ENCODE measurements around the gene ARNT2.

ARNT2 gene

GRCh38 chr15:80418892-80419537, 14.8 kb downstream of the ARNT2 start:
- H3K9me3 ChIP-seq (ENCODE audit: control extremely low read depth in 1 of 5, control insufficient read depth in 4 of 5, insufficient read depth in 2 of 5, low read depth in 1 of 5, low read length in 4 of 5) = no peaks in the 10 kb centered on the region
- ChIA-PET POLR2A (no interaction called here), CTCF (no interaction called here)
- H3K27ac ChIP-seq (ENCODE audit: insufficient read depth in 1 of 2, low read depth in 1 of 2, low read length in 2 of 2, poor library complexity in 1 of 2, severe bottlenecking in 2 of 2) = no peak overlapping the region
- no peak overlapping the region for H3K4me3 ChIP-seq (ENCODE audit: control insufficient read depth in 1 of 7, extremely low read depth in 1 of 7, insufficient read depth in 4 of 7, low read depth in 2 of 7, low read length in 6 of 7)
- H3K4me1 ChIP-seq (ENCODE audit: control extremely low read depth in 1 of 4, control insufficient read depth in 4 of 4, insufficient read depth in 4 of 4, low read length in 3 of 4) = no peaks in the 10 kb centered on the region
- WGBS (ENCODE audit: insufficient coverage) = 47% methylated on average over 7 of the region's 10 CpGs
- no peaks in the 10 kb centered on the region for H3K36me3 ChIP-seq (ENCODE audit: control insufficient read depth in 4 of 4, insufficient read depth in 4 of 4, low read length in 3 of 4)
- peaks cover 0 to 7% (median 0%) of the 10 kb centered on the region in 5 experiments for H3K27me3 ChIP-seq (replicated peaks in 2 of 5; ENCODE audit: control insufficient read depth in 4 of 5, insufficient read depth in 5 of 5, low read length in 4 of 5)
- DNase-seq = peak; percentile 31 to 63 (median 60)

GRCh38 chr15:80419546-80419945, 15.4 kb downstream of the ARNT2 start:
- Histone ChIP-seq H3K36me3 (ENCODE audit: control insufficient read depth in 4 of 4, insufficient read depth in 4 of 4, low read length in 3 of 4) (no peaks in the 10 kb centered on the region), H3K4me1 (ENCODE audit: control extremely low read depth in 1 of 4, control insufficient read depth in 4 of 4, insufficient read depth in 4 of 4, low read length in 3 of 4) (no peaks in the 10 kb centered on the region), H3K27me3 (replicated peaks in 2 of 5; ENCODE audit: control insufficient read depth in 4 of 5, insufficient read depth in 5 of 5, low read length in 4 of 5) (peaks cover 0 to 7% (median 0%) of the 10 kb centered on the region in 5 experiments), H3K9me3 (ENCODE audit: control extremely low read depth in 1 of 5, control insufficient read depth in 4 of 5, insufficient read depth in 2 of 5, low read depth in 1 of 5, low read length in 4 of 5) (no peaks in the 10 kb centered on the region), H3K27ac (ENCODE audit: insufficient read depth in 1 of 2, low read depth in 1 of 2, low read length in 2 of 2, poor library complexity in 1 of 2, severe bottlenecking in 2 of 2) (no peak overlapping the region), H3K4me3 (ENCODE audit: control insufficient read depth in 1 of 7, extremely low read depth in 1 of 7, insufficient read depth in 4 of 7, low read depth in 2 of 7, low read length in 6 of 7) (no peak overlapping the region)
- ChIA-PET CTCF (no interaction called here), POLR2A (no interaction called here)
- 79% methylated on average over 5 of the region's 5 CpGs for WGBS (ENCODE audit: insufficient coverage)
- no peak for DNase-seq

GRCh38 chr15:80420658-80421057, 16.5 kb downstream of the ARNT2 start:
- H3K36me3 ChIP-seq (ENCODE audit: control insufficient read depth in 4 of 4, insufficient read depth in 4 of 4, low read length in 3 of 4) = no peaks in the 10 kb centered on the region
- no peak overlapping the region for H3K27ac ChIP-seq (ENCODE audit: insufficient read depth in 1 of 2, low read depth in 1 of 2, low read length in 2 of 2, poor library complexity in 1 of 2, severe bottlenecking in 2 of 2)
- CTCF ChIA-PET = no interaction called here
- no peak for DNase-seq
- no peak overlapping the region for H3K4me3 ChIP-seq (ENCODE audit: control insufficient read depth in 1 of 7, extremely low read depth in 1 of 7, insufficient read depth in 4 of 7, low read depth in 2 of 7, low read length in 6 of 7)
- 40% methylated on average over 2 of the region's 2 CpGs for WGBS (ENCODE audit: insufficient coverage)
- POLR2A ChIA-PET = no interaction called here
- no peaks in the 10 kb centered on the region for H3K4me1 ChIP-seq (ENCODE audit: control extremely low read depth in 1 of 4, control insufficient read depth in 4 of 4, insufficient read depth in 4 of 4, low read length in 3 of 4)
- peaks cover 0 to 7% (median 0%) of the 10 kb centered on the region in 5 experiments for H3K27me3 ChIP-seq (replicated peaks in 2 of 5; ENCODE audit: control insufficient read depth in 4 of 5, insufficient read depth in 5 of 5, low read length in 4 of 5)
- no peaks in the 10 kb centered on the region for H3K9me3 ChIP-seq (ENCODE audit: control extremely low read depth in 1 of 5, control insufficient read depth in 4 of 5, insufficient read depth in 2 of 5, low read depth in 1 of 5, low read length in 4 of 5)

- WGBS (ENCODE audit: insufficient coverage) = 92% methylated on average over 3 of the region's 4 CpGs
Observed at GRCh38 chr15:80423215-80423614, 19.0 kb downstream of the ARNT2 start.

GRCh38 chr15:80424381-80424780, 20.2 kb downstream of the ARNT2 start:
- ChIA-PET POLR2A (no interaction called here), CTCF (no interaction called here)
- Histone ChIP-seq H3K9me3 (ENCODE audit: control extremely low read depth in 1 of 5, control insufficient read depth in 4 of 5, insufficient read depth in 2 of 5, low read depth in 1 of 5, low read length in 4 of 5) (no peaks in the 10 kb centered on the region), H3K27me3 (replicated peaks in 2 of 5; ENCODE audit: control insufficient read depth in 4 of 5, insufficient read depth in 5 of 5, low read length in 4 of 5) (no peaks in the 10 kb centered on the region), H3K4me3 (ENCODE audit: control insufficient read depth in 1 of 7, extremely low read depth in 1 of 7, insufficient read depth in 4 of 7, low read depth in 2 of 7, low read length in 6 of 7) (no peak overlapping the region), H3K36me3 (ENCODE audit: control insufficient read depth in 4 of 4, insufficient read depth in 4 of 4, low read length in 3 of 4) (no peaks in the 10 kb centered on the region), H3K27ac (ENCODE audit: insufficient read depth in 1 of 2, low read depth in 1 of 2, low read length in 2 of 2, poor library complexity in 1 of 2, severe bottlenecking in 2 of 2) (no peak overlapping the region), H3K4me1 (ENCODE audit: control extremely low read depth in 1 of 4, control insufficient read depth in 4 of 4, insufficient read depth in 4 of 4, low read length in 3 of 4) (no peaks in the 10 kb centered on the region)
- WGBS (ENCODE audit: insufficient coverage) = 96% methylated on average over 2 of the region's 2 CpGs
- no peak for DNase-seq

More at GRCh38 chr15:80423215-80423614, 19.0 kb downstream of the ARNT2 start:
- Histone ChIP-seq H3K27ac (ENCODE audit: insufficient read depth in 1 of 2, low read depth in 1 of 2, low read length in 2 of 2, poor library complexity in 1 of 2, severe bottlenecking in 2 of 2) (no peak overlapping the region), H3K4me1 (ENCODE audit: control extremely low read depth in 1 of 4, control insufficient read depth in 4 of 4, insufficient read depth in 4 of 4, low read length in 3 of 4) (no peaks in the 10 kb centered on the region), H3K36me3 (ENCODE audit: control insufficient read depth in 4 of 4, insufficient read depth in 4 of 4, low read length in 3 of 4) (no peaks in the 10 kb centered on the region), H3K27me3 (replicated peaks in 2 of 5; ENCODE audit: control insufficient read depth in 4 of 5, insufficient read depth in 5 of 5, low read length in 4 of 5) (no peaks in the 10 kb centered on the region), H3K4me3 (ENCODE audit: control insufficient read depth in 1 of 7, extremely low read depth in 1 of 7, insufficient read depth in 4 of 7, low read depth in 2 of 7, low read length in 6 of 7) (no peak overlapping the region), H3K9me3 (ENCODE audit: control extremely low read depth in 1 of 5, control insufficient read depth in 4 of 5, insufficient read depth in 2 of 5, low read depth in 1 of 5, low read length in 4 of 5) (no peaks in the 10 kb centered on the region)
- ChIA-PET POLR2A (no interaction called here), CTCF (no interaction called here)
- DNase-seq = no peak

GRCh38 chr15:80426316-80426715, 22.1 kb downstream of the ARNT2 start:
- H3K27me3 ChIP-seq (replicated peaks in 2 of 5; ENCODE audit: control insufficient read depth in 4 of 5, insufficient read depth in 5 of 5, low read length in 4 of 5) = no peaks in the 10 kb centered on the region
- no peak for DNase-seq
- H3K36me3 ChIP-seq (ENCODE audit: control insufficient read depth in 4 of 4, insufficient read depth in 4 of 4, low read length in 3 of 4) = no peaks in the 10 kb centered on the region
- ChIA-PET POLR2A (no interaction called here), CTCF (no interaction called here)
- H3K4me1 ChIP-seq (ENCODE audit: control extremely low read depth in 1 of 4, control insufficient read depth in 4 of 4, insufficient read depth in 4 of 4, low read length in 3 of 4) = no peaks in the 10 kb centered on the region
- H3K4me3 ChIP-seq (ENCODE audit: control insufficient read depth in 1 of 7, extremely low read depth in 1 of 7, insufficient read depth in 4 of 7, low read depth in 2 of 7, low read length in 6 of 7) = no peak overlapping the region
- no peaks in the 10 kb centered on the region for H3K9me3 ChIP-seq (ENCODE audit: control extremely low read depth in 1 of 5, control insufficient read depth in 4 of 5, insufficient read depth in 2 of 5, low read depth in 1 of 5, low read length in 4 of 5)
- no peak overlapping the region for H3K27ac ChIP-seq (ENCODE audit: insufficient read depth in 1 of 2, low read depth in 1 of 2, low read length in 2 of 2, poor library complexity in 1 of 2, severe bottlenecking in 2 of 2)
- 100% methylated on average over 1 of the region's 3 CpGs for WGBS (ENCODE audit: insufficient coverage)

GRCh38 chr15:80429964-80430363, 25.8 kb downstream of the ARNT2 start:
- DNase-seq = no peak
- Histone ChIP-seq H3K9me3 (ENCODE audit: control extremely low read depth in 1 of 5, control insufficient read depth in 4 of 5, insufficient read depth in 2 of 5, low read depth in 1 of 5, low read length in 4 of 5) (no peaks in the 10 kb centered on the region), H3K4me3 (ENCODE audit: control insufficient read depth in 1 of 7, extremely low read depth in 1 of 7, insufficient read depth in 4 of 7, low read depth in 2 of 7, low read length in 6 of 7) (no peak overlapping the region), H3K4me1 (ENCODE audit: control extremely low read depth in 1 of 4, control insufficient read depth in 4 of 4, insufficient read depth in 4 of 4, low read length in 3 of 4) (no peaks in the 10 kb centered on the region), H3K27ac (ENCODE audit: insufficient read depth in 1 of 2, low read depth in 1 of 2, low read length in 2 of 2, poor library complexity in 1 of 2, severe bottlenecking in 2 of 2) (no peak overlapping the region), H3K27me3 (replicated peaks in 2 of 5; ENCODE audit: control insufficient read depth in 4 of 5, insufficient read depth in 5 of 5, low read length in 4 of 5) (peaks cover 0 to 2% (median 0%) of the 10 kb centered on the region in 5 experiments), H3K36me3 (ENCODE audit: control insufficient read depth in 4 of 4, insufficient read depth in 4 of 4, low read length in 3 of 4) (no peaks in the 10 kb centered on the region)
- 97% methylated on average over 5 of the region's 5 CpGs for WGBS (ENCODE audit: insufficient coverage)
- ChIA-PET CTCF (no interaction called here), POLR2A (no interaction called here)
